ENCODE measurements around the gene SLC2A9.

The SLC2A9 gene

DNA sequence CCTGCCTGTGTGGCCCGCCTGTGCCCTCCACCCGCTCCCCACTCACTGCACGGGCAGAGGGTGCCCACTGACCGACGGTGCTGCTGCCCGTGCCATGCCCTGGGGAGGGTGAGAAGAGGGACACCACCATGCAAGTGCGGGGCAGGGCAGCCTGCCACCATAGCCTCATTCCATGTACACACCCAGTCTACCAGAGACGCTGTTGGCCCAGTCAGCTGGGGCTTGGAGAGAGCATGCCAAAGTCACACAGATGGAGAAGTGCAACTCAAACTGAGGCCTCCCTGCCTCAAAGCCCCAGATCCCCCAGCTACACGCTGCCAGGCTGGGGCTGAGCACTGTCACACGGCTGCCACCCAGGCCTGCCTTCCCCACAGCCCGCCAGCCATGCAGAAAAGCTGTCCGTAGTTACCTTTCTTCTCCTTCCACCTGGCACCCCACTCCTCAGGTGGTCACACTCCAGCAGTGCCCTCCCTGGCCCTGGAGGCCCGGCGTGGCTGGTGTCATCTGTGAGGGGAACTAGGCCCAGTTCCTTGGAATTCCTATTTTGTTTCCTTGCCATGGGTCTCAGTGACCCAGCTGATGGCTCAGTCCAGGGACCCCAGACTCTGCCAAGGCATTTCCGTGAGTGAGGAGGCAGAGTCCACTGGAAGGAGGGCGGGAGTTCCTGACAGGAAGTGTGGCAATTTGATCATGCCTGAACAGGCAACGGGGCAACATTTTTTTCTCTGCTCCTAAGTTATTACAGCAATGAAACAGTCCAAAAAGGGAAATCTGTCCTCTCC lies at the start of gene SLC2A9:
TSS of gene SLC2A9 (minus strand) at position 627 of the 782 bp plus-strand sequence. CDS start at position 559, 68 bp downstream.
- DNase-seq, result no peak

DNA sequence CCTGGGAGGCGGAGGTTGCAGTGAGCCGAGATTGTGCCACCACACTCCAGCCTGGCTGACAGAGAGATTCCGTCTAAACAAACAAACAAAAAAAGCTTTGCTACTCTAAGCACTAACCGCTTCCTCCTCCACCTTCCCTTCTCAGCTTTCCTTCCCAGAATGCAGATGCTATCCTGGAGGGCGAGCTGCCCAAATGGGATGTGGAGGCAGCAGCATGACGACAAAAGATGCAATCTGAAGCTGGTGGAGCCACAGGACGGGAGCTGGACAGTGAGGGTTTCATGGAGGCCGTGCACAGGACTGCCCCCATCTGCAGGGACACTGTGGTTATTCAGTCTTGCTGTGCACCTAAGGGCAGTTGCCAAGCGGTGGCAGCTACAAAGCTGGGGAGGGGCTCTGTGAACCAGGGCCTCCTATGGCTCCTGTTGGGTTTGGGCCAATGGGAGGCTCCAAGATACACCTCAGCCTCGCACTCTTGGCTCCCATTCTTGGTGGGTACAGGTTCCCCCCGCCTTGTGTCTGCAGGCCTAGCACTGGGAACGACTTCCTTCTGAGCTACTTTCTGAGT lies 47.9 kb upstream of the SLC2A9 start:
- no peak for DNase-seq

DNA sequence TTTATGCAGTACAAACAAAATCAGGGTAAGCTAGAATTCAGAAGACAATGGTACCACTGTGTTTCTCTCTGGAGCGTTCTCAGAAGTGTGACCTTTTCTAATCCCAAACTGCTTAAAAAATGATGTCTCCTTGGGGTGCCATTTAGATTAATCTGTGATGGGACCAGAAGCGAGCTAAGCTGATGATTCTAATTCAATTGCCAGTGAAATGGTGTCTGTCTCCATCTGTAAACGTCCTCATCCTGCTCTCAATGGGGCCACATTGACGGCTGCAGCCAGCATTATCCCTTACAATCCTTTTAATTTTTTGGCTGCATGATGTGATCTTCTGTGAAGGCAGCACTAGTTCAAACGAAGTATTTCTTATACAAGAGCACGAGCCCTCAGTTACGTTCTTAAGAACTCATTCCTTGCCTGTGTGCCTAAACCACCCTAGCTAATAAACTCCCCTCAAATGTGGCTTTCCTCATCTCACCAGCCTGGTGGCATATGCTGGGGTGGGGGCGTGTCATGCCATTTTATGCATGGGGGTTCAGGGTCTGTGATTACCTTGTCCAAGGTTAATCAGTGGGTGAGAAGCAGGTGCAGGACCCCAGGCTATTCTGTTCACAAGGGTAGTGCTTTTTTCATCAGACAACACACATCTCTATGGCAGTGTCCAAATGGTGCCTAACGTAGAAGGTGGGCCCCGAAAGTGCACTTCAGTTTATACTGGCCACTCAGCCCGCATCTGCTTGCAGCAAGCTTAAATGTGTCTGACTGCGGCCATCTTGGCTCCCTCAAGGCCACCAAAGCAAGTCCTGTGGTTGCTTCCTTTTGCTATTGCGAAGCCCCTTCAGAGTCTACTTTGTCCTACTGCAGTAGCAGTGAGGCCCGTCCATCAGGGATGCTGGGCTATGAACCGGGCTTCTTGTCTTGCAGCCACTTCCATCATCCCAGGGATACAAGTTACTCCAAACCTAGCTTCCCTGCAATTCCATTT lies 45.7 kb upstream of the SLC2A9 start:
- no peak for DNase-seq

DNA sequence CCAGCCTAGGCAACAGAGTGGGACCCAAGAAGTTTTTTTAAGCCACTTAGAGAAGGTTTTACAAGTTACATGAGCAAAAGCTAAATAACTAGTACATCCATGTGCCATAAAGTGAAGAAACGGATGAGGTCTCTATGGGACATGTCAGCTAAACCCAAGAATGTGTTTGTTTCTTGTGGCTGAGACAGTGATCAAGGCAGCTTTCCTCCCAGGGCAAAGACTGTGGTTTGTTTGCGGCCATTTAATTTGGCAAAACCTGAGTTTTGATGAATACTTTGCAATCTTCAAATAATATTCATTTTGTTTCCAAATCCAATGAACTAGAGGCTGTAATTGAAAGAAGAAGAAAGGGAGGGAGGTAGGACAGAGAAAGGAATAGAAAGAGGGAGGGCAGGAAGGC lies 44.9 kb upstream of the SLC2A9 start:
- no peak for DNase-seq

DNA sequence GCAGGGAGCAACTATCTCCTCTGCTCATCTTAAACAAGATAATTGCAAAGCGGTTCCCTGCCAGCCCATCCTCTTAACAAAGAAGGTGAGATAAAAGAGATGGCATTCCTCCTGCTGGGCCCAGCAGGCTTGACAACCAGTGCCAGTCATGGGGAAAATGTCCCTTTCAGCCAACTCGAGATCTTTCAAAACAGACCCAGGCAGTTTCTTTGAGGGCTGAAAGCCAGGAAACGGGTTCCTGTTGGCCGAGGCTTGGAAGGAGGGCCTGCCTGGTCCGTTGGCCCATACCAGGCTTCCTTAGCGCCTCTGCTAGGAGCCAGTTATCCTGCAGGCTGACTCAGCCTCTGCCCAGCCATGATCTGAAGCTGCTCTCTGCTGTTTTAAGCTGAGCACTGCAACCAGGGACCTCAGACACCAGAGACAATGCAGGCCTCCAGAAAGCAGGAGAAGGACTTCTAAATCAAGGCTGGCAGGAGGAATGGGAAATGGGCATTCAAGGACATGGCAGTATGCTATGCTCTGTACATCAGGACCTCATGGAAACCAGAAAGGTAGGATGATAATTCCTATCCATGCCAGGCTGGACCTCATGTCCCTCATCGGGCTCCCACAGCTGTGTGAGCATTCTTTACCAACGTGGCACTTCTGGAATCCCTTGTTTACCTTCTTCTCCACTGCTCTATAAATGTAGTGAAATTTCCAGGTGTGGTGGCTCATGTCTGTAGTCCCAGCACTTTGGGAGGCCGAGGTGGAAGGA lies 42.4 kb upstream of the SLC2A9 start:
- no peak for DNase-seq

- DNase-seq, result no peak
Measured at GRCh38 chr4:10061650-10062415, 40.5 kb upstream of the SLC2A9 start.

DNA sequence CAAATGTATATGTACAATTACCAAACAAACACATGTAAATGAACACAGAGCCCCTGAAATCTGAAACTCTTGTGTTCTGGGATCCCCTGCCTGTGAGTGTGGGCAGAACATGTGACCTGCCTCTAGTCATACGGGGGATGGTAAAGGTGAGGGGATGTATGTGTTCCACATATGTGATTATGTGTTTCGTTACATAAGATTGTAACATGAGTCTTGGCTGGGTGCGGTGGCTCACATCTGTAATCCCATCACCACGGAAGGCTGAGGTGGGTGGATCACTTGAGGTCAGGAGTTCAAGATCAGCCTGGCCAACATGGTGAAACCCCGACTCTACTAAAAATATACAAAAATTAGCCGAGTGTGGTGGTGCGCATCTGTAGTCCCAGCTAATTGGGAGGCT lies 37.1 kb upstream of the SLC2A9 start:
- no peak for DNase-seq

- DNase-seq, result no peak
Measured at GRCh38 chr4:10057023-10057395, 35.7 kb upstream of the SLC2A9 start.

GRCh38 chr4:10056334-10057022 lies 35.2 kb upstream of the SLC2A9 start:
- DNase-seq, result no peak

GRCh38 chr4:10055871-10056270 lies 34.6 kb upstream of the SLC2A9 start:
- no peak for DNase-seq

- no peak for DNase-seq
Measured at GRCh38 chr4:10054571-10055041, 33.3 kb upstream of the SLC2A9 start.

- DNase-seq, result no peak
Measured at GRCh38 chr4:10053635-10054453, 32.5 kb upstream of the SLC2A9 start.

GRCh38 chr4:10051517-10052135 lies 30.3 kb upstream of the SLC2A9 start:
- no peak for DNase-seq

GRCh38 chr4:10050721-10051120 lies 29.4 kb upstream of the SLC2A9 start:
- DNase-seq, result no peak

DNA sequence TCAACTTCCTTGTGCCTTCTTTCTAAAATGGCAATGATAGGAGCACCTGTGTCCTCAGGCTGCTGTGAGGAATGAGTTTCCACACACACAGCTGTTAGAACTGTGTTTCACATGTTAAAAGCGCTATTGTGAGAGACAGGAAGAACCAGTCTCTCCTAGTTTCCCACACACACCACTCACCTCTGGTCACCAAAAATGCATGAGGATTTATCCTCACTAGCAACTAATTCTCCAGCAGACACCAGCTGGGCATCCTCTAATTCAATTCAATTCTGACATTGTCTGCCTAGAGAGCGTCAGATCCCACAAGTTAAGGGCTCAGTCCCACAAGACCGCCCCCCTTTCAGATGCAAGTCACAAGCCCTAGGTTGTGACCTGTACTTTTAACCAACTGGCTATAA lies 29.0 kb upstream of the SLC2A9 start:
- DNase-seq, result no peak

GRCh38 chr4:10048941-10049697 lies 27.8 kb upstream of the SLC2A9 start:
- no peak for DNase-seq

- DNase-seq, result no peak
Measured at GRCh38 chr4:10047967-10048366, 26.7 kb upstream of the SLC2A9 start.

GRCh38 chr4:10046471-10046870 lies 25.2 kb upstream of the SLC2A9 start:
- no peak for DNase-seq

DNA sequence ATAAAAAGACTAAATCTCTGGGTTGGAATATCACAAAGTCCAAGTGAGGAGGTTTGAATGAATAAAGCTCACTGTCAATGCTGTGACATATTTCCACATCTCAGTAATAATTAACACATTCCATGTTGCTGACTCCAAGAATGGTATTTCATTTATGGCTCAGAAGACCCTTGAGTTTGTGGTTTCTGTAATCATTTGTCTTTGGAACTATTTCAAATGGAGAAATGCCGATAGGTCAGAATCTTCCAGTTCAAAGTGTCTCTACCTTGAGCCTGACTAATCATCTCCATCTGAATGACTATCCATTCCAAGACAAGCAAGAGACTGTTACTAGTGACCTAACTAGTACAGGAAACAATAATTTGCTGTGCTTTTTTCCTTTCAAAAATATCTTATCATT lies 24.2 kb upstream of the SLC2A9 start:
- no peak for DNase-seq
